Sciatic nerve (tissue), 2 donors: ENCODE data around the gene ABCC4. TPM values are rescaled to one million over a fixed set of nuclear protein-coding genes. Genes with fewer than 3 reads are reported as not detected.
A peak's percentile ranks its signal among the peaks of the same experiment; 100 is the strongest.
"Not testable (repeated sequence)": the region's sequence is repeated elsewhere in the genome, so short reads cannot be mapped to it uniquely, and the experiment has no call there.

Source experiments
- ATAC-seq: fragments of 200-7000 bp; cut with Tn5 transposase; one replicate; pipeline ENCODE4 v1.9.1; 2020; ENCODE audit warnings: mild to moderate bottlenecking, moderate library complexity
- DNase-seq: peaks from one replicate; pipeline ENCODE4 v3.0.0-alpha.2; 2020; ENCODE audit warnings: low spot score
- intact Hi-C: fragments of 100-400 bp; cut with DNase I; formaldehyde crosslinking; loops from one replicate; pipeline ENCODE4 v1.14.2; 2022
- total RNA-seq: library from RNA; stranded (reverse); fragmentation: NEBNext Ultra II Directional; extraction: Animal tissue kit (Norgen Biotek cat#: 25700); gene quantifications from one replicate; pipeline ENCODE4 v1.2.1, GENCODE V29; 2021
- donor health status: DM: no; HTN: no; CAD: no.
- donor health status: DM: no; HTN: no; CAD: no.

ABCC4 gene
- total RNA-seq, 1 donor from 2014 or later, result 12.0 TPM

DNA sequence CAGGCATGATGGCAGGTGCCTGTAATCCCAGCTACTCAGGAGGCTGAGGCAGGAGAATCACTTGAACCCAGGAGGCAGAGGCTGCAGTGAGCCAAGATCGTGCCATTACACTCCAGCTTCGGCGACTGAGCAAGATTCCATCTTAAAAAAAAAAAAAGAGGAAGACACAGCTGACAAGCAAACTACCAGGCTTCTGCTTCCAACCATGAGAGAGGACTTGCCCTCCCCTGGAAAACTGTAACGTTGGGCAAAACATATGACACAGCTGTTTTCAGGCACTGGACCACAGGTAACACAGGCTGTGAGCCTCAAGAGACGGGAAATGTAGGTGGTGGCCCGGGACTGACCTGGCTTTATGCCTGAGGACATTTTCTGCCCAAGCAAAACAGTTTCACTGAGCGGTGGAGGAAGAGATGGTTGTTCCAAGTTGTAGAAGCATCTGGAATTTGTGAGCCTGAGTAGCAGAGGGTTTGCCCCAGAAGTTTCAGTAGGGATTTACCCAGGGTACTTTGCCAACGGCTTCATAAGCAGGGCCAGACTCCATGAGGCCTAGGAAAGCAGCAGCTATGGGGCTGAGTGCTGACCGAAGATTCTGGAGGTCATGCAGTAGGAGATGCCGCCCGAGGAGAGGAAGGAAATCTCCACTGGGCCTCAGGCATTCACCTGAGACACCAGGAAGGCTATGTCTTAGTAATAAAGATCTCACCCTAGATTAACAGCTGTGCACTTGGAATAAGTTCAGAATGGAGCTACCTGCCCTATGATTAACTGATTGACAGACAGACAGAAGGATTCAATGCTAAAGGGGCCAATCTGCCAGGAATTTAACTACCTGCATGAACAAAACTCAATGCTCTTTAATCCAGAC, 88.0 kb downstream of the ABCC4 start:
- intact Hi-C loops, result no loop called here
- no peak for ATAC-seq
- DNase-seq, result no peak

DNA sequence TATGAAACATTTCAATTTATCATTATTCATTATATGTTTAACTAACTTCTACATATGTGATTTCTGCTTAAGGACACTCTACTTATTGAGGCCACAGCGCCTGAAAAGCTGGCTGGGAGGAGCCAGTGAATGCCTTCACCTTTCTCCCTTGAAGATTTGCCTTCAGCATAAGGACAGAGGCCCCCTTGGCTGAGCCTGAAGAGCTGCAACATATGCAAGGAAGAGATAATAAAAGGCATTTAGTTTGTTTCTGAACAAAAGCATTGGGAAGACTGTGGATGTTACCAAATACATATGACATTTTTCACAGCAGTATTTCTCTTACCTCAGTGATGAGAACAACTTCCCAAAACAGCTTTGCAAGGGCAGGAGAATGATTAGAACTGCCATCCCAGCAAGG, 92.1 kb downstream of the ABCC4 start:
- intact Hi-C loops, result no loop called here
- DNase-seq (no peak), ATAC-seq (no peak)

DNA sequence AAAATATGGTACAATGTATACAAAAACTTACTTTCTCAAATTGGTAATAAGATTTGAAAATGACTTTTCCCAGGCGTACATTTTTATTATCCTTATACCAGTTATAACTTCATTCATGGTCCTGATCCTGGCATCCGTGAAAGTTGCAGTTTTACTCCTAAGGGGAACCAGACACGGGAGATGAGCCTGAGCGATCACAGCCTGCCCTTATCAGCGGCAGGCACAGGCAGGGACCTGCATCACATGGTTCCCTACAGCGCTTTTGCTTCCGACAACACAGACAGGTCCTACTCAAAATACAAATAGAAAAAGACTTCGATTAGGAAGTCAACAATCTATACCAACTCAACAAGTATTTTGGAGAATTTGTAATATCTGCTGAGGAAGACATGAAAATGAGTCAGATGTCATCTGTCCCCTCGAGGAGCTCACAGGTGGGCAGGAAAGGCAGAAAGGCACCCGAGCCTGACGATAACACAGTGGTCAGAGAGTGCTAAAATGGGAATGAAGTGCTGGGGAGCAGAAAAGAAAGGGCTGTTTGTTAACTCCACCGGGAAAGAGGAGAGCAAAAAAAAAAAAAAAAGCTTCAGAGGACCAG, 93.4 kb downstream of the ABCC4 start:
- DNase-seq (no peak), ATAC-seq (no peak)
- intact Hi-C loops, result no loop called here

DNA sequence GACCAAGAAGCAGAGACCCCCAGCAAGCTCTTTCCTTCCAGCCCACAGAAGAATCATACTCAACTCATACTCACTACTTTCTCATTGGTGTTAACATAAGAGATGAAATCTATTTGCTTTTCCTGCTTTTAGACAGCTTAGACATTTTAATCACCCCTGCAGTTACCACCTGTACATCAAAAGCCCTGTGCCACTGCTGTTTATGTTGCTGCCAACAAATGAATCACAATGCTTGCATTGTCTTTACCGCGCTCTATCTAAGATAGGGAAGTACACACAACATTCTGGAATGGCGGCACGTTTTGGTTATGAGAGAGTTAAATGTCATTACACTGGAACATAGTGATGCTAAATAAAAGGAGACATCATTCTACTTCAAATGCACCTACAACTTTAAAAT, 95.1 kb downstream of the ABCC4 start:
- ATAC-seq (no peak), DNase-seq (no peak)
- intact Hi-C loops, result no loop called here

DNA sequence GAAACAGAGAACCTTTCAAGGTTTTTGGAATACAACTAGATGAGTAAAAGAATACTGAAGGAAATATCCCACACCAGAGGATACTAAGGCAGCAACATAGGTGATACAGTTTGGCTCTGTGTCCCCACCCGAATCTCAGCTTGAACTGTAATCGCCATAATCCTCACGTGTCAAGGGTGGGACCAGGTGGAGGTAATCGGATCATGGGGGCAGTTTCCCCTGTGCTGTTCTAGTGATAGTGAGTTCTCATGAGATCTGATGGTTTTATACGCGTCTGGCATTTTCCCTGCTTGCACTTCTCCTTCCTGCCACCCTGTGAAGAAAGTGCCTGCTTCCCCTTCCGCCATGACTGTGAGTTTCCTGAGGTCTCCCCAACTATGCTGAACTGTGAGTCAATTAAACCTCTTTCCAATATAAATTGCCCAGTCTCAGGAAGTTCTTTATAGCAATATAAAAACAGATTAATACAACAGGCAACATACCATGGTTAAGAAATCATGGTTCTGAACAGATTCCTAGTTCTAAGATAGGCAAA, 97.0 kb downstream of the ABCC4 start:
- intact Hi-C loops, result no loop called here
- DNase-seq, result no peak
- no peak for ATAC-seq

DNA sequence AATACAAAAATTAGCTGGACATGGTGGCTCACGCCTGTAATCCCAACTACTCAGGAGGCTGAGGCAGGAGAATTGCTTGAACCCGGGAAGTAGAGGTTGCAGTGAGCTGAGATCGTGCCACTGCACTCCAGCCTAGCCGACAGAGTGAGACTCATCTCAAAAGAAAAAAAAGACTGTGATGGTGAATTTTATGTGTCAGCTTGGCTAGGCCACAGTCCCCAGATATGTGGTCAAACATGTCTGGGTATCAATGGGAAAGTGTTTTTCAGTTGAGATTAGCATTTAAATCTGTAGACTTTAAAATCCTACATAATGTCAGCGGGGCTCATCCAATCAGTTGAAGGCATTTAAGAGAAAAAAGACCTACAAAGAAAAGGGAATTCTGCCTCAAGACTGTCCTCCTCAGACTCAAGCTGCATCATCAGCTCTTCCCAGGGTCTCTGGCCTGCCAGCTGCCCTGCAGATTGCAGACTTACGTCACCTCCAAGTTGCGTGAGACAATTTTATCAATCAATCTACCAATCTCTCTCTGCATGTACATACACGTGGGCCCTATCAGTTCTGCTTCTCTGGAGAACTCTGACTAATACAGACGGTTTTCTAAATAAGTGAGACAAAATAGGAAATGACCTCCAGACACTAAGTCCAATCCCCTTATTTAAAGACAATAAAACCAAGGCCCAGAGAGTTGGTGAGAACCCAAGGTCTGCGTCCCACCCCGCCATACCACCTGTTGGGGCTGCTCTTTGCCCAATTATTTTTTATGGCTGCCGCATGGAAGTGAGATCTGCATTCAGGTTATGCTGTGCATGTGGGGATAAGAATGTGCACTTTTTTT, 99.2 kb downstream of the ABCC4 start:
- intact Hi-C loops, result no loop called here
- ATAC-seq (peak; percentile 28), DNase-seq (no peak)

DNA sequence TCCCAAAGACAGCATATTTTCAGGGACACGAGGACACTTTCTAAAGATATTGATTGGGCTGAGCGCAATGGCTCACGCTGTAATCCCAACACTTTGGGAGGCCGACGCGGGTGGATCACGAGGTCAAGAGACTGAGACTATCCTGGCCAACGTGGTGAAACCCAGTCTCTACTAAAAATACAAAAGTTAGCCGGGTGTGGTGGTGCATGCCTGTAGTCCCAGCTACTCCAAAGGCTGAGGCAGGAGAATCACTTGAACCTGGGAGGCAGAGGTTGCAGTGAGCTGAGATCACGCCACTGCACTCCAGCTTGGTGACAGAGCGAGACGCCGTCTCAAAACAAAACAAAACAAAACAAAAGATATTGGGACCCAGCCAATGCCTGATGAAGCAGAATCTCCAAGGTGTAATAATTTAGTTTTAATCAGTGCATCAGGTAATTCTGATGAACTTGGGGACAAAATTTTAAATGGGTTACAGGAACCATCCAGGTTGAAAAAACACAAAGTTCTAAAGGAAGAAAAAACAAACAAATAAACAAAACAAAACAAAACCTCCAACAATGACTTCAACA, 100.8 kb downstream of the ABCC4 start:
- DNase-seq, intact Hi-C loops, ATAC-seq: not testable (repeated sequence)

DNA sequence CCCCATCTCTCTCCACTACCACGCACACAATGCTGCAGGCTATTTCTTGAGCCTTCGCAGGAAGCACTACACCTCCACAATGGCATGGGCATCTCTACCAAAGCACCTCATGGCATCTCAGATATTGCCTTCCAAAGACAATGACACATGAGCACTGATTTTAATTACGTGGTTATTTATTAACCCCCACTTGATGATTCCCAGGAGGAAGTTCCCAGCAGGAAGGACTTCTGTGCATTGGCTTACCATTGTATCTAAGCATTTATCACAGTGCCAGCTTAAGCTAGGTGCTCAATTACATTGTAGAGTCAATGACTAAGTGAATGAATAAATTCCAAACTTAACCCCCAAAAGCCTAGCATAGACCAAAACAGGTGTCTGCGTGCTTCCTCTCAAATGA, 101.4 kb downstream of the ABCC4 start:
- DNase-seq (no peak), ATAC-seq (no peak)
- intact Hi-C loops, result no loop called here

DNA sequence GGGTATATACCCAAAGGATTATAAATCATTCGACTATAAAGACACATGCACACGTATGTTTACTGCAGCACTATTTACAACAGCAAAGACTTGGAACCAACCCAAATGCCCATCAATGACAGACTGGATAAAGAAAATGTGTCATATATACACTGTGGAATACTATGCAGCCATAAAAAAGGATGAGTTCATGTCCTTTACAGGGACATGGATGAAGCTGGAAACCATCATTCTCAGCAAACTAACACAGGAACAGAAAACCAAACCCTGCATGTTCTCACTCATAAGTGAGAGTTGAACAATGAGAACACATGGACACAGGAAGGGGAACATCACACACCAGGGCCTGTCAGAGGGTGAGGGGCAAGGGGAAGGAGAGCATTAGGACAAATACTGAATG, 102.6 kb downstream of the ABCC4 start:
- DNase-seq, ATAC-seq, intact Hi-C loops: not testable (repeated sequence)

DNA sequence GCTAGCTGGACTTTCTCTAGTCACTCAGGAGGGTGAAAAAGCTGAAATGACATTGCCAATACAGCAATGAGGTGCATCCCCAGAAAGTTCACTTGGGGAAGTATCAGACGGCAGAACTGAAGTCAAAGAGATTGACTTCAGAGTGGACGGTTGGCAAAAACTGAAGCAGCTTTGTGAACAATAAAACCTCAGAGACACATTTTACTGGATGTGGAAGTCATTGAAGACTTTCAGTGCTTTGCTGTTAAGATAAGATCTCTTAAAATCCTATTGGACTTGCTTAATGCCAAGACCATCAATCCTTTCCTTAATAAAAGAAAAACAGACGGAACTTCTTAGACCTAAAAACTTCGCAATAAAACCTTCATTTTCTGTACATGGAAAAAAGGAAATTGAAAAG, 103.7 kb downstream of the ABCC4 start:
- intact Hi-C loops, result no loop called here
- no peak for DNase-seq
- ATAC-seq, result no peak

DNA sequence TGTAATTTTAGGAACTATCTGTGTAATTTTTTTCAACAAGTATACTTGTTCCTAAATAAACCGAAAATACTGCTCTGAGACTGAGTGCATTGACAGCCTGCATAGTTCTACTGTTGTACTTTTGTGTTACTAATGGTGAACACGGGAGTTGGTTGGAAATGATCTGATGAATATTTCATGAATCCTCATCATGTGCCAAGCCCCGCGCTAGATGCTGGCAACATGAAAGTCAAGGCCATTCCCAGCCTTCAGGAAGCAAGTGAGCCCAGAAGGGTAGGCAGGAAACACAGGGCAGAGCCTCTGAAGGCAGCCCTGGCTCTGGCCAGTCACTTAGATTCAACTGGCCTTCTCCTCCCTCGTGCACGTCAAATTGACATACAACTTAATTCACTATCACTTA, 106.1 kb downstream of the ABCC4 start:
- DNase-seq (no peak), ATAC-seq (no peak)
- intact Hi-C loops, result no loop called here

DNA sequence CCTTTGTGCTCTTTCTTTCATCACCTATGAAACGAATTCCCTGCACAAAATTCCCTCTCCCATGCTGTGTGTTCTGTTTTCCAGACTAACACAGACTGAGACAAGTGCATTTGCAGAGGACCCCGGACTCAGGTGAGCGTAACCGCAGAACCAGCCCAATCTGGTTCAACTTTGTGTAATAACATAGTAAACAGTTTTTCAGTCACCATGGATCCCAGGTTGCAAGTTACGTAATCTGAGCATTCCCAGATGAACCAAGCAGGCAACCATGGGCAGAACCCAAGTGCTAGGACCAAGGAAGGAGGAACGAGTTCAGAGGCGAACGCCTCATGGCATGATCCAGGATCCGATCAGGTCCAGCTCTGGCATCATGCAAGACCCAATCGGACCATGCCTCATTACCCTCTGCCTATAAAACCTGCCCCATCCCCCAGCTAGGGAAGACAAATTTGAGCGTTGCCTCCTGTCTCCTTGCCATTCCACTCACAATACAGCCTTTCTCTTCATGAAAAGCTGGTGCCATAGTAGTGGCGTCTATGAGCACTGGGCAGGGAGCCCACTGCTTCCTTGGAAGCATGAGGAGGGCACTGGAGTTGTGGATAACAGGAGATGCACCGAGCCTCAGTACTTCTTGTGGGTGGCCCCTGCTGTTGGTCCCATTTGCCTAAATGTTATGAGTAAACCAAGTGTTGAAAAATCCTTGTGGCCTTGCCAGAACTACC, 107.6 kb downstream of the ABCC4 start:
- DNase-seq, result no peak
- intact Hi-C loops, result no loop called here
- no peak for ATAC-seq

DNA sequence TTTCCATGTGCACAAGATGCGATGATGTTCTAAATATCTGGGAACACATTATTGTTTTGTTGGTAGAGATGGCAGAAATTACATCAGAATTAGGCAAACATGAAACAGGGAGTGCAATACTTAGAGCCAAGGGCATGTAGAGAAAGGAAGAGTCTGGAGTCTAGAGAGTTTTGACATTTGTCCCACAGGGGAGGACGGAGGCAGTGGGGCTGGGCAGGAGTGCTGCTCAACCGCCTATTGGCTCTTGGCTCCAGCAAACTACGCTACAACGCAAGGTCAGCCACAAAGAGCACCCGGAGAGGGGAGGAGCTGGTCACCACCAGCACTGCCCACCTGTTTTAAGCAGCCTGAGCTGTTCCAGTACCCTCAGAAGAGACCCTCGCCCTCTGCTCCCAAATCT, 108.3 kb downstream of the ABCC4 start:
- ATAC-seq (no peak), DNase-seq (no peak)
- intact Hi-C loops, result no loop called here

DNA sequence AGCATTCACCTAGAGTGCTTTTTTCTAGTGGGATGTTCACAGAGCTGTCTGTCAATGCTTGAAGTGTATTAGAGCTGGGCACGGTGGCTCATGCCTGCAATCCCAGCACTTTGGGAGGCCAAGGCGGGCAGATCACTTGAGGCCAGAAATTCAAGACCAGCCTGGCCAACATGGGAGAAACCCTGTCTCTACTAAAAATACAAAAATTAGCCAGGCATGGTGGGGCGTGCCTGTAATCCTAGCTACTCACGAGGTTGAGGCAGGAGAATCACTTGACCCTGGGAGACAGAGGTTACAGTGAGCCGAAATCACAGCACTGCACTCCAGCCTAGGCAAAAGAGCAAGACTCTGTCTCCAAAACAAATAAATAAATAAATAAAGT, 108.7 kb downstream of the ABCC4 start:
- ATAC-seq, DNase-seq, intact Hi-C loops: not testable (repeated sequence)

DNA sequence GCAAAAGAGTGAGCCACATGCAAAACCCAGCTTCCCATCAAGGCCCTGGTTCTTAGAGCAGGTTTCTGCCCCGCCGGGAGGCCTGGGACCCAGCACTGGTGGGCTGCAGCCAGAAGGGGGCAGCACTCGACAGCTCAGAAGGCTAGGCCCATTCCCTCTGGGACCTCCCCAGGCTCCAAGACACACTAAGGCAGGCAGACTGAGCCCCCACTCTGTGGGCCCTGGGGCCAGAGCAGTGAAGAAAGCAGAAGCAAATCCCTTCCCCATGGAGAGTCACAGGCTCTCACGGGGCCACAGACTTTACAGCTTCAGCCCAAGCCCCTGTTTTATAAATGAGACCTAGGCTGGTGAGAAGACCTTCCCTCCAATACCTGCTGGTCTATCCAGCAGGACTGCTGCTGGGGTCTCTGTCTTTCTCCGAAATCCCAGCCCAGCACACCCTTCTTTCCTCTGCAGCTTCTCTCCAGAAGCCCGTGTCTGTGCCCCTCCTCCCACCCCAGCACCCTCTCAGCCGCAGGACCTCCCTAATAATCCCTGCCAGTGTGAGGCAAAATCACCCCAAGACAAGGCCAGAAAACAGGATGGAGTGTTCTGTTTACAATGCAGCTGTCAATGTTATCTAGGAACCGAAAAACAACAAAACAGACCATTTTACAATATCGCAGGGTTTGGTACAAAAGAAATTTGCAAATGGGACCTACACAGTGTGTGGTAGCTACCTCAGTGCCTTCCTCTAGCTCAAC, 109.3 kb downstream of the ABCC4 start:
- intact Hi-C loops, result no loop called here
- peak; percentile 84 for DNase-seq

DNA sequence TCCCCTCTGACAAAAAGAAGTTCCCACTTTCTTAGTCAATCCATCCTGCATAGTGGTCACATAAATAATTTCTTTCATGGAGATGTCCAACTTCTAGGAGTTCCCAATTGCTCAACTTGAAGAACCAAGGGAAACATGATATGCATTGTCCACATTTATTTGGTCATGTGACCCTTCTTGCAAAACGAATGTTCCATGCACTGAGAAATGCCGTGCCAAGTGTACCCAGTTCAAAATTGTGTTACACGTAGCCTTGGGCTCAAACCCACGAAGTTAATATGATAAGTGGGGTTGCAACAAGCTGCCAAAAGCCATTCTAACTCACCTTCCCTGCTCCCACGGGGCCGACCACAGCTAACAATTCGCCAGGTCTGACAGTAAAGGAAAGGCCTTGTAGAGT, 113.1 kb downstream of the ABCC4 start:
- intact Hi-C loops, result loop anchor here (5.0 kb wide), 1 partner anchor 219 kb away; no protein-coding TSS in a partner anchor
- ATAC-seq (no peak), DNase-seq (no peak)

More for the DNA sequence above, 109.3 kb downstream of the ABCC4 start:
- peak; percentile 89 for ATAC-seq

DNA sequence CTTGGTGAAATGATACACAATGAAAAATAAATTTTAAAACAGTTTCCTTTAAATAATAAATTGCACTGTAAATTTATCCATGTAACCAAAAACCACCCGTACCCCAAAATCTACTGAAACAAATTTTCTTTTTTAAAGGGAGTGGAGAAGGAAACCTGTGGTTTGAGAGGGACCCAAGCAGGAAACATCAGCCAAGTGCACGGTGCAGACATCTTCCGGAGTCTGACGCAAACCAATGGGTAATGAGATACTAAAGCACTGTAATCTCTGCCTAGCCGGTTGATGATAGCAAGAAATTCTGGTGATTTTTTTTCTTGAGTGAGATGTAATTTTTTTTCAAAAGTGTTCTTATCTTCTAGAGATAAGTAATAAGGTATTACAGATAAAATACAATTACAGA, 115.4 kb downstream of the ABCC4 start:
- ATAC-seq, result peak; percentile 50
- DNase-seq, result no peak
- intact Hi-C loops, result loop anchor here (5.0 kb wide), 1 partner anchor 221 kb away; no protein-coding TSS in a partner anchor

DNA sequence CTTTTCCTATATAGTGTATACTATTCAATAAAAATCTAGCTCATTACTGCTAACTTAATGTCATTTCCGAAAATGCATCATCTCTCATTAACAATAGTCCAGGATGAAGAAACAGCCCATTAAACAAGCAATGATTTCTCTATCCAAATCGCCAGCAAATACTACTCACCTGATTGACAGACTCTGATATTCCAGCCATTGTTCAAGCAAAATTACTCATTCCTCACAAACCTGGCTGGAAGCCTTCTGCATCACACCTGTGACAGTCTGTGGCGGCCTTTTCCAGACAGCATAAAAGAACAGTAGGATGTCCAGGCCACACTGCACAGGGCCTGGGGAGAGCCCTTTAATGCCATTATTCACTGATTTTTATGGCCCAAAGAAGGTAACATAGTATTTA, 115.9 kb downstream of the ABCC4 start:
- ATAC-seq, result no peak
- intact Hi-C loops, result loop anchor here (5.0 kb wide), 1 partner anchor 222 kb away; no protein-coding TSS in a partner anchor
- no peak for DNase-seq
